MM.1S (cell line): ENCODE results near the gene FAM120B.
"Not testable (repeated sequence)": the region's sequence is repeated elsewhere in the genome, so short reads cannot be mapped to it uniquely, and the experiment has no call there.

Source experiments
- CTCF ChIP-seq: fragments of 300-600 bp; sonication (generic); IDR thresholded peaks from 2 replicates; pipeline ENCODE4 v1.5.1; 2016; ENCODE audit warnings: antibody characterized with exemption, low read length, mixed read lengths
- EZH2 ChIP-seq: fragments of 300-600 bp; sonication (generic); optimal IDR thresholded peaks from 2 replicates; pipeline ENCODE3; 2017; ENCODE audit warnings: low read depth, mild to moderate bottlenecking, antibody characterized with exemption, low read length, mixed read lengths
- EZH2phosphoT487 ChIP-seq: fragments of 300-600 bp; sonication (generic); IDR thresholded peaks from 2 replicates; pipeline ENCODE4 v1.6.1; 2018; ENCODE audit warnings: antibody characterized with exemption, low read length

DNA sequence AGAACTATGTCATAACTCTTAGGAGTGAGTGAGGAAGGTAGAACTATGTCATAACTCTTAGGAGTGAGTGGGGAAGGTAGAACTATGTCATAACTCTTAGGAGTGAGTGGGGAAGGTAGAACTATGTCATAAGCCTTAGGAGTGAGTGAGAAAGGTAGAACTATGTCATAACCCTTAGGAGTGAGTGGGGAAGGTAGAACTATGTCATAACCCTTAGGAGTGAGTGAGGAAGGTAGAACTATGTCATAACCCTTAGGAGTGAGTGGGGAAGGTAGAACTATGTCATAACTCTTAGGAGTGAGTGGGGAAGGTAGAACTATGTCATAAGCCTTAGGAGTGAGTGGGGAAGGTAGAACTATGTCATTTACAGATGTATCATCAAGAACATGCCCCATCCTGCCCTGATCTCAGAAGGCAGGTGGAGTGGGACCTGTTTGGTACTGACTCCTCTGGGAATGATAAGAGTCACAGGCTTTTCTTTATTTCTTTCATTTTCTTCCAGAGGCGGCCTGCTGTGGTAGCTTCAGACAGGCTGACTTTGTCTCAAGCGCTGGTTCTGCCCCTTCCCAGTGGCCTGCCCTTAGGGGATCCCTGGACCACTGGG lies 93.5 kb downstream of the FAM120B start:
- TF ChIP-seq CTCF, EZH2, EZH2phosphoT487: not testable (repeated sequence)
